HG03378 (cell line): ENCODE results near the gene SLC51B.
A peak's percentile ranks its signal among the peaks of the same experiment; 100 is the strongest.

Source experiments
- ATAC-seq: cut with Tn5 transposase; IDR thresholded peaks from one replicate; pipeline ENCODE4 v1.9.1; 2021; ENCODE audit warnings: mild to moderate bottlenecking, moderate library complexity; ENCODE audit not compliant: unreplicated experiment

SLC51B gene

GRCh38 chr15:65041787-65042186 lies 3.4 kb upstream of the SLC51B start:
- ATAC-seq = no peak

DNA sequence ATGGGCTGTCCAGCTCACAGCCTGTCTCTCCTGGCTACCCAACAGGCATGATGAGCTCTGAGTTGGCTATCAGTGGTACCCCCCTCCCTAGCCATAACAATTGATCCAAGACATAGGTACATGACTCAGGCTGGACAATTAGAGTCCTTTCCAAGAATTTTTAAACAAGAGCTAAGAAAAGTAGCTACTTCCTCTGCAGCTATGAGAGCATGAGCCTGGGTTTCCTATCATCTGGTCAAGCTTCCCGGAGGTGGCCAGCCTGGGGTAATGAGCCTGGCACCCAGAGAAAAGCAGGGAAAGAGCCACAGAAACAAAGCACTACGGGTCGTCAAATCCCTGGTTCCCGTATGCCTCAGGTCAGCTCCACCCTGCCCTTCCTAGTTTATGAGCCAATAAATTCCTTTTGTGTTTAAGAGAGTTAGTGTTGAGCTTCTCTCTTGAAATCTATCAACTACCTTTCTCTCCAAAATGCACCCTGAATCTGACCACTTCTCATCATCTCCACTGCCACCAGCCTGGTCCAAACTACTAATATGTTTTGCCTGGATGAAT lies 2.3 kb upstream of the SLC51B start:
- no peak for ATAC-seq

DNA sequence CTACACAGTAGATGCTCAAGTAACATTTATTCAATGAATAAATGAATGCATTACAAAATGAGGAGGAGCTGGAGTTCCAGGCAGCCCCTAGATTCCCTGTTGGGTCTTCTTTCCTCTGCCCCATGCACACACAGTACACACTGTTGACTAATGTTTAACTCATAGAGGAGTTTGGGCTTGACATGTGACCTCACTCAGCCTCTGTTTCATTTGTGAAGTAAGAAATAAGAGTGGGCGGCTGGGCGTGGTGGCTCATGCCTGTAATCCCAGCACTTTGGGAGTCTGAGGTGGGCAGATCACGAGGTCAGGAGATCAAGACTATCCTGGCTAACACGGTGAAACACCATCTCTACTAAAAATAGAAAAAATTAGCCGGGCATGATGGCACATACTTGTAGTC lies 969 bp upstream of the SLC51B start:
- peak; percentile 68 for ATAC-seq

GRCh38 chr15:65048241-65048640 lies 3.1 kb downstream of the SLC51B start:
- no peak for ATAC-seq

- peak; percentile 76 for ATAC-seq
These were observed 4.2 kb downstream of the SLC51B start for GRCh38 chr15:65049418-65049840.

- no peak for ATAC-seq
These were observed 5.1 kb downstream of the SLC51B start for GRCh38 chr15:65050270-65050669.

- ATAC-seq = no peak
These were observed 6.1 kb downstream of the SLC51B start for GRCh38 chr15:65051266-65051665.

DNA sequence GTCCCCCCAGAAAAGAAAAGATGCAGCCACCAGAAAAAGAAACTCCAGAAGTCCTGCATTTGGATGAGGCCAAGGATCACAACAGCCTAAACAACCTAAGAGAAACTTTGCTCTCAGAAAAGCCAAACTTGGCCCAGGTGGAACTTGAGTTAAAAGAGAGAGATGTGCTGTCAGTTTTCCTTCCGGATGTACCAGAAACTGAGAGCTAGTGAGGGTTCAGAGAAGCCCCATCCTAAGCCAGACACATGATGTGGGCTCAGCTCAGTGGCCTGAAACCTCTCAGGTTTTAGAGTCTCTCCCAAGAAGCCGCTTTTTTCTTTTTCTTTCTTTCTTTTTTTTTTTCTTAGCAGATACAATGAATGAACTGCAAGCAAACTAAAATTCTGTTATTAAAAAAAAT lies 7.8 kb downstream of the SLC51B start:
- no peak for ATAC-seq

- no peak for ATAC-seq
These were observed 9.4 kb downstream of the SLC51B start for GRCh38 chr15:65054333-65055200.

DNA sequence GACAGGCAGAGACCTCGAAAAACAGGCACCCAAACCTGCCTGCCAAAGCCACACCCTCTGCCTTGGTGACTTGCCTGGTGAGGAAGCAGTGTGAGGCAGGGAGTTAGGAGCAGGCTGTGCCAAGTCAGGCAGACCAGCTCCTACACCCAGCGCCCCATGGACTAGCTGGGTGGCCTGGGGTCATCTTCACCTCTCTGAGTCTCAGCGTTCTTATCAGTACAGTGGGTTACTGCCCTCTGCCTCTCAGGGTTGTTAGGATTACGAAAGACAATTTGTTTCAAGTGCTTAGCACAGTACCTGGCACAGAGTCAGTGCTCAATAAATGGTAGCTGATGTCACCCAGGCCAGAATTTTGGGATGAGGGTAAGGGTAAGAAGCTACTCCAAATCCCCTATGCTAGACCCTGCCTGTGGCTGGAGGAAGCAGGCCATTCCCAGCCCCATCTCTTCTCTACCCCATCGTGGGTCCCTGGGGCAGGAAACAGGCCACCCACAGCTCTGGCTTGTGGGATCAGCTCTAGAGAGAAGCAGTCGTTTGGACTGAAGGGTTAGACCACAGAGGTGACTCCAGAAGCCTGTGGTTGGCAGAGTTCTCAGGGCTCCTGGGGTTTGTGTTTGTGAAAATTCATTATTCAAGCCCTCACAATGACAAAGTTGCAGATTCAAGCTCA lies 10.1 kb downstream of the SLC51B start:
- no peak for ATAC-seq

DNA sequence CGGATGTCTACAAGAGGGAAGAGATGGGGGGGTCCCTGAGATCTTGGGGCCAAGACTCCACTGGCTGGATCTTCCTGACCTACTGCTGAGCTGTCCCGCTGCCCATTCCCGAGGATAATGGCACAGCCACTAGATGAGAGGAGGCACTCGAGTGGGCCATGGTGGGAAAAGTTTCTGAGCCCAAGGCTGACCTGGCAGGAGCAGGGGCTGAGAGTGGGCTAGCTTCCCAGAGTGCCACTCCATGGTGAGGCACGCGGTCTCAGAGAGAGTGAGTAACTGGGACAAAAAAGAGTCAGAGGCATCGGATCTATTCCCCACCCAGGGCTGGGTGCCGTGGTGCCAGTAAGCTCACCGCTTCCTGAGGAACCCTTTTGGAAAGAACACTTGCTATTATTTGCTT lies 10.9 kb downstream of the SLC51B start:
- ATAC-seq = no peak

GRCh38 chr15:65056868-65057548 lies 11.8 kb downstream of the SLC51B start:
- no peak for ATAC-seq

DNA sequence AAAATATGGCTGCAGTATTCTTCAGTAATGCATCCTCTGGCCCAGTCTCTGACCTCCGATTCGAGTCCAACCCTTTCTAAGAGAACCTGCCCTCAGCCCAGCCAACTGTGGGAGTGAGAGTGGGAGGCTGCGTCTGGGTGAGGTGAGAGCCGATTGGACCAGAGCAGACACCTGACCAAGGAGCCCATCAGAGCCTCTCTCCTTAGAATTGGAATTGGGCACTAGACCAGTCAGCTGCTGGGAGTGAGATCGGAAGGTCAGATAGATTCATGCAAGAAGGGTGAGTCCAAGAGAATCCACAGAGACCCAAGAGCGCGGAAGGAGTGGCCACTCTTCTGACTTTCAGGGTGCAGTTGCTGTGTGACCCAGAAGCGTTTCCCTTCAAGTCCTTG lies 12.4 kb downstream of the SLC51B start:
- no peak for ATAC-seq

DNA sequence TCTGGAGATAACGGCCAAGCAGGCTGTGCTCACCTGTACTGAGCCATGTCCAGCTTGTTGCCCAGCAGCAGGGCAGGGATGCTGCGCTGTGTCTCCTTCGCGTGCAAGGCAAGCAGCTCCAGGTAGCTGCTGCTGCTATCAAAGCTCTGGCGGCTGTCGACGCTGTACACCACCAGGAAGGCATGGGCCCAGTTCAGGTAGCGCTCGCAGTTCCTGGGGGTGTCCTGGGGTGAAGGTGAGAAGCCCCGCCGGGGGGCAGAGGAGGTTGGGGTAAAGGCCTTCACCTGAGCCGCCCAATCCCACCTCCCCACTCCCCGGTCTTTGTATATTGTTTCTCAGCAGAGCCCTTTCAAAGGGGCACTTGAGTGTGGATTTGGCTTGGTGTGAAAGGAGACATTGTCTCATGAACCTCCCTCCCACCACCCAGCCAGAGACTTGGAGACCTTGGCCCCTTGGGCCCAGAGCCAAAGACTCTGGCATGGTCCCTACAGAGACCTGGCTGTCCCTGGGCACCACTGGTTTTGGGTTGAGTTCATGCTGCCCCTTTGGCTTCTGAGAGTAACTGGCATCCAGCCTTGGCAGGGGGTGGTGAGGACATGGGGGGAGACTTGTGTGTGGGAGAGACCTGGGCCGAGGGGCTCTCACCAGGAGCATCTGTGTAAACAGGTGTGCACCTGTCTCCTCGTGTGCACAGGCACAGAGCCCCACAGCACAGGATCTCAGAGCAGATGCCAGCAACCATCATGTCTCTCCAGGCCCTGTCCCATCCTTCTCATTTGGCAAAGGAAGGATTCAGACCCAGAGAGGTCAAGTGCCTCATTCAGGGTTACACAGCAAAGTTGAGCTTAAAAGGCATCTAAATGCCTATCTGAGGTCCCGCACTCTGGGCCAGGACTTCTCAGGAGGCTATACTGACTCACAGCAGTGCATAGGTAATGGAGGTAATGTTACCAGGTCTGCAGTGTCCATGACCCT lies 13.5 kb downstream of the SLC51B start:
- no peak for ATAC-seq

DNA sequence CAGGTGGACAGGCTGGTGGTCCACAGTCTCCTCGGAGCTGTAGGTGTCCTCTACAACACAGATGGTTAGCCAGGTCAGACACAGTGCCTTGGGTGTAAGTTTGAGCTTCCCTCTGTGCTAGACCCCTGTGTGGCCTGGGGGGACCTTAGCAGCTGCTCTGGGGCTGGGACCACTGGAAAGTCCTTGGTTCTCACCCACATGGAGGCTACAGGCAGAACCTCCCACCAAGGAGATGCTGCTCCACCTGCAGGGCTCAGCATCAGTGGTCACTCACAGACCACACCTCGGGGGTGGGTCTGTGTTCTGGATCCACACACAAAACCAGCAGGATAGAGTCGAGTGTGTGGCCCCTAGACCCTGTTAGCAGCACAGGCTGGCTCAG lies 14.2 kb downstream of the SLC51B start:
- ATAC-seq = no peak

DNA sequence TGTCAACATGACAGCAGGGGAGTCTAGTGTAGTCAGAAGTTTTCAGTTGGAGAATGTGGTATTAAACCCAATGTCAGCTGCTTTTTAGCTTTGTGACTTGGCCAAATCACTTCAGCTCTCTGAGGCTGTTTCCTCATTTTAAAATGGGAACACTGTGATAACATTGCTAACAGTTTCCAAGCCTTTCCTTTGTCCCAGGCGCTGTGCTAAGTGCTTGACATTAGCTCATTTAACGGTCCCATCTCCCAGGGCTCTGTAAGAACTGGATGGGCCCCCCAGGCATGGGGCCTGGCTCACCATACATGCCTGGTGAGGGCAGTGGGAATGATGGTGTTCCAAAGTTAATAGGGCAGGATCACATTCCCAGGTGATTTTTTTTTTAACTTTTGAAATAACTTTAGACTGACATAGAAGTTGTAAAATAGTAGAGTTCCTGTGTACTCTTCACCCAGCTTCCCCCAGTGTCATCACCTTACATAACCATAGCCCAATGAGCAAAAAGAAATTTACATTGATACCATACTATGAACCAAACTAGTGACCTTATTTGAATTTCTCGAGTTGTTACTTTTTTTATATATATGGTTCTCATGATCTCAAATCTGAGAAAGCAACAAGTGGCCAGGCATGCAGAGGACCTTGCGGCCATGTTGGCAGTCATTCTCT lies 14.9 kb downstream of the SLC51B start:
- ATAC-seq = no peak

DNA sequence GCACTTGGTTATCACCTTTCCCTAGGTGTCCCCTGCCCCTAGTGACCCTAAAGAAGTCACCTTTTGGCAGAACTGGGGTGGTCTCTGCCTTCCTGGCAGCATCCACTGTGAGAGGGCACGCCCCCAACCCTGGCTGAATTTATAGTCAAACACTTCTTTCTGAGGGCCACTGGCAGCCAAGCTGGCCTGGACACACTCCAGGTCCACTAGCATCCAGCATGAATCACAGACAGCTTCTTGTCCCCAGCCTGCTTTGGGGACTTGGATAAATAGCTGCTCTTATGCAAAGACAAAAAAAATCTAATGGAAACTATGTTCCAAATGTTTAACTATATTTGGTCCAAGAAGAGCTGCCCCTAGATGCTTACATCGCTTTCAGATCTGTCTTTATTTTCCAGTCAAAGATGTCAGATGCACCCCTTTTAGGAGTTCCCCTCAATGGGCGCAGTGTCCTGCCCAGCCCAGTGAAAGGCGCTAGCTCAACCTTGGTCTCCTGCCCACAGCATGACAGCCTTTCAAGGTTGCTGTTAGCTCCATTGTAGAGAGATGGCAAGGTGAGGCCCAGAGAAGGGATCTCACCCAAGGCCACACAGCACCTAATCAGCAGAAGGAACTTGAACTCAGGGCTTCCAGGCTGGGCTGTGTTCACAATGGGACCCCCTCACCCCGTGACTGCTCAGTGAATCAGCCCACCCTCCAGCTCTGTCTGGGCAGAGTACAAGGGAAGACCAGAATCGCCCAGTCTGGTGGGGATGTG lies 15.6 kb downstream of the SLC51B start:
- ATAC-seq = no peak

GRCh38 chr15:65062061-65062460 lies 16.9 kb downstream of the SLC51B start:
- ATAC-seq = no peak

DNA sequence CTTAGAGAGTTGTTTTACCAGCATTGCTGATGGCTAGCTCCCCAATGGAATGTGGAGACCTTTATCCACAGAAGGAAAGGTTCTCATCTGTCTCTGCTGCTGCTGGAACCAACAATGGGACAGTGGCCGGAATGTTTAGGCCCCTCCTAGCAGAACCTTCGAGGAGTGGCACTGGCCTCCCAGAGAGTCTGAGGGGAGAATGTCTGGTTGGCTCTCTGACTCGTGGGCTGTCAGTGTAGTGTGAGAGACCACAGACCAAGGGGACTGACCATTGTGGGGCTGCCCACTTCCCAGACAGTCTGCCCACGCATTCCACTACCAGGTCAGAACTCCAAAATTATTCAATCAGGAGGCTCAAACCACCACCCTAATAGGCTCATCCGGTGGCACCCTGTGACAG lies 17.5 kb downstream of the SLC51B start:
- no peak for ATAC-seq
